NCI-H1105 (cell line): Measurements from ENCODE around the gene MRPL36.
"Not testable (repeated sequence)": the region's sequence is repeated elsewhere in the genome, so short reads cannot be mapped to it uniquely, and the experiment has no call there.

Experiments used
- DNase-seq: peaks from one replicate; lab custom pipeline; 2025; lab: John Stamatoyannopoulos, UW

The MRPL36 gene

GRCh38 chr5:1799602-1800471 is at the start of gene MRPL36:
MRPL36 (minus strand) TSS chr5:1799837; CDS start chr5:1798935, 902 bp downstream.
- peak; percentile 88 for DNase-seq

DNA sequence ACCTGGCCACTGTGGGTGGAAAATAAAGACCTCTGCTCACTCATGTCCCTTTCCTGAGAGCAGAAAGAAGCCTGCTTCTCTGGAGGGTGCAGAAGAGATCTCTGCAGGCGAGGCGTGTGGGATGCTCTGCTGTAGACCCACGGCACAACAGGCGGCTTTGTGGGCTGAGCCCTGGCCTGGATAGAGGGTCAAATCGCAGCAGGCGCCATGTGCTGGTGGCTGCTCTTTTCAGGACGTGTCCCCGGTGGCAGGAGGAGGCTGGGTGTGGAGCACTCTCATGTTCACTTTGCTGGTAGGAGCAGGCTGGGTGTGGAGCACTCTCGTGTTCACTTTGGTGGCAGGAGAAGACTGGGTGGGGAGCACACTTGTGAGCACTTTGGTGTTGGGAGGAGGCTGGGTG is 48.0 kb upstream of the MRPL36 start:
- DNase-seq: no peak

DNA sequence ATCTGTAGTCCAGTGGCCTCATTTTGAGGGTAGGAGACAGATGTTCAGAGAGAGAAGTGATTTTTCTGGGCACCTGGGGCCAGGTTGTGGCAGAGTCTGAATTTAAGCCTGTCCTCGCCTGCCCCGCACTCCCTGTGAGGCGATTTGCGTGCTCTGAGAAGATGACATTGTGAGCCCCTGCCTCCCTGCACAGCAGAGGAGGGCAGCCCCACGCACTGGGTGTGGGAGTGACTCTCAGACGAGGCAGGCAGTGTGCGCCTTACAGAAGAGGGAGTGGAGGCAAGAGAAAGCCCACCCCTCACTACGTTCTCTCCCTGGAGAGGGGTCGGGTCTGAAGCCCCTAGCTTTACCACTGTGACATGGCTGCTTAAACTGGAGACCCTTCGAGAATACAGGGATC is 47.4 kb upstream of the MRPL36 start:
- no peak for DNase-seq

DNA sequence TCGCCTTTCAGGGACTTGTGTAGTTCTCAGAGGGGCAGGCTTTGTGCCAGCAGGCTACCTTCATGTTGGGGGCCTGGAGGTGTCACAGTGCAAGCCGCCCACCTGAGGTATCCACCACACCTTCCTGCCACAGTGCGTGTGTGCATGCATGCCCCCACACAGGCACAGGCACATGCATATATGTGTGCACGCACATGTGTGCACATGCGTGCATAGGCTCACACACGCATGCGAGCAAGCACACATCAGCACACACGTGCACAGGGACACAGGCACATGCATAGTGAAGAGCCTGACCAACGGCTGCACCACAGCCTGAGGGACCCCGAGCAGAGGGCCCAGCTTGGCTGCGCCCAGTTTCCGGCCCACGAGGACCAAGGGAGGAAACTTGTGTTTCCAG is 46.9 kb upstream of the MRPL36 start:
- no peak for DNase-seq

GRCh38 chr5:1845696-1846095 is 46.1 kb upstream of the MRPL36 start:
- DNase-seq: no peak

- no peak for DNase-seq
Measured at GRCh38 chr5:1844708-1845436, 45.2 kb upstream of the MRPL36 start.

- DNase-seq: not testable (repeated sequence)
Measured at GRCh38 chr5:1843761-1844160, 44.1 kb upstream of the MRPL36 start.

- DNase-seq: no peak
Measured at GRCh38 chr5:1842004-1842819, 42.6 kb upstream of the MRPL36 start.

- DNase-seq: no peak
Measured at GRCh38 chr5:1840741-1841521, 41.3 kb upstream of the MRPL36 start.

- no peak for DNase-seq
Measured at GRCh38 chr5:1840071-1840547, 40.5 kb upstream of the MRPL36 start.

DNA sequence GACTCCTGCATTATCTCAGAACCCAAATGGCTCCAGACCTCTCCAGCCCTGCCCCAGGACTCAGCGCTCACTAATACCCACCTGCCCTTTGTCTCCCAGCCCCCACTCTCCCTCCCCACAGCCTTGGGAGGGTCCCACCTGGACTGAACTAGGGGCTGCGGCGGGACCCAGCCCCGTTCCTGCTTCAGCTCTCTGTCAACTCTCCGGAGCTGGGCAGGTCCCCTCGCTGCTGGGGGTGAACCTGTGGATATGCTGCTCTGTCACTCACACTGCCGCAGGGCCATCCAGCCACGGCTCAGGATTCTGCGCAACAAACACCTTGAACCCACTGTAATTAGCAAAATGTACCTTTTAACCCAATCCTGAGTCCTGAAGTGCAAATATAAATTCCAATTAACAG is 38.4 kb upstream of the MRPL36 start:
- no peak for DNase-seq

DNA sequence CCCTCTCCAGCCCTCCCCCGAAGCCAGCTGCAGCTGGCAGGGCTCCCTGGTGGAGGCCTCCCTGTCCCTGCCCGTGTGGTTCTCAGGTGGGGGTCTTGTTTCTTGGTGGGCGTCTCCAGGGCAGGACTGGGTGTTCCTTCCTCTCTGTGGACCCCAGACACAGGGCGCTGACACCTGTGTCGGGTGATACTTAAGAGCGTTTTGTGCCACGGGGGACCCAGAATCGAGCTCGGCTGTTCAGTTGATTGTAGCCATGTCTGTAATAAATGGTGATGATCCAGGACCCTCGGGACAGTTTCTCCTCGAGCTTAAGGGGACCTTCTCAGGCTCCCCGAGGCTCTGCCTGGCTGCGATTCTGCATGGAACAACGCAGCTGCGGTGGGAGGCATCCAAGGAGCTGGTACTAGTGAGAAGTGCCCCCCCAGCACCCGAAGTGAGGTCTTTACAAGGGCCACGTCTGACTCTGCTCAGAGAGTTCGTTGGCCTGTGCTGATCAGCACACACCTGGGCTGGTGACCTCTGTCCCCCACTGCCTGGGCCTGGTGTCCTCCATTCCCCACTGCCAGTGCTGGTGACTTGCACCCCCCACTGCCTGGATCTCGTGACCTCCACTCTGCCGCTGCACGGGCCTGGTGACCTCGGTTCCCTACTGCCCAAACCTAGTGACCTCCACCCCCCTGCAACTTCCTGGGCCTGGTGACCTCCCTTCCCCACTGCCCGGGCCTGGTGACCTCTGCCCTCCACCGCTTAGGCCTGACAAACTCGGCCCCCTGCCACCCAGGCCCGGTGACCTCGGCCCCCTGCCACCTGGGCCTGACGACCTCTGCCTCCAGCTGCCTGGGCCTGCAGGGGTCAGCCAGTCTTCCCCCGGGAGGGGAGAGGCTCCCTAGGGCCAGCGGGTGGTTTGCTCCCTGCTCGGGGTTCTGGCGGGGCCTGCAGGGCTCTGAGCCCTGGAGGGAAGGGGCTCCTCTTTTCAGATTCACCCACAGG is 37.5 kb upstream of the MRPL36 start:
- no peak for DNase-seq

DNA sequence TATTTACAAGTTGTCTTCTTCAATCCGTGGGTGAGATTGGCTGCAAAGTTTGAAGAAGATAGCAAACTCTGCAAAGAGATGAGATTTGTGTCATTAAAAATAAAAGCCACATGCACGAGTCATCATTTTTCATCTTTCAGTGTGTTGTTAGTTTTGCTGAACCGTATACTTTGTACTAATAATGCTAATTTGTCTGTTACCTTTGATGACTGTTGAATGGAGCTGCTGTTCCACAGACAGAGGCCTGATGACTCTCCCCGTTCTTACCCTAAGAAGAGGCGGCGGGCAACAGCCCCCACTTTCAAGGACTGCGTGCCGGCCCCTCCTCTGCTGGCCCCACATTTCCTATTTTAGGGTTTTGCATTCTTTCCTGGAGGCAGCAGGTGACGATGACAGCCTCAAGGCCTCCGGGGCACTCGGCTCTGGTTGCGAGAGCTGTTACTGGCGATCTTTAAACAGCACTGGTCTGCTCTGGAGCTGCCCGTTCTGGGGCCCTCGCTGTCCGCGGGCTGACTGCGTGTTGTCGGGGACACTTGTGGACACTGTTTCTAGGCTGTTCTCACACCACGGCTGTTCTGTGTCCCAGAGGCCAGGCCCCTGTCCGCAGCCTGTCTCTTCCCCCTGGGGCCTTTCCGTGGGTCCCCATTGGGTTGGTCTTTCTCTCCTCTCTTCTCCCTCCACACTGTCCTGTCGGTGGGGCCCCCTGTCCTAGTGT is 36.7 kb upstream of the MRPL36 start:
- DNase-seq: no peak

DNA sequence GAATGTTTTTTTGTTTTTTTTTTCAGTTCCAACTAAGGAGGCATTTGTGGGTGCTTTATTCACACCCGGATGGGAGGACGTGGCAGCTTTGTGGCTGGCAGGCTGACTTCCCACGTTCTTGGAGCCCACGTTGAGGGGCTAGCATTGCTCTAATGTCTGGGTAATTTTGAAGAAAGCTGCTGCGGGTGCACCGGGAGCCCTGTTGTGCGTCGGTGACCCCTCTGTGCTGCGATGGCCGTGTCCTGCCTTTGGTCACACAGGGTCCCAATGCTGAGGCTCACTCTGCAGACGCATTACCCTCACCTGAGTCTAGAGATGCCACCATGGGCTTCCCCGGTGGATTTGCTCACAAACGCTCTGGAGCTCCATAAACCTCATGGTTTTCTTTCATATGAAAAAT is 35.8 kb upstream of the MRPL36 start:
- no peak for DNase-seq

- no peak for DNase-seq
Measured at GRCh38 chr5:1834721-1835429, 35.2 kb upstream of the MRPL36 start.

DNA sequence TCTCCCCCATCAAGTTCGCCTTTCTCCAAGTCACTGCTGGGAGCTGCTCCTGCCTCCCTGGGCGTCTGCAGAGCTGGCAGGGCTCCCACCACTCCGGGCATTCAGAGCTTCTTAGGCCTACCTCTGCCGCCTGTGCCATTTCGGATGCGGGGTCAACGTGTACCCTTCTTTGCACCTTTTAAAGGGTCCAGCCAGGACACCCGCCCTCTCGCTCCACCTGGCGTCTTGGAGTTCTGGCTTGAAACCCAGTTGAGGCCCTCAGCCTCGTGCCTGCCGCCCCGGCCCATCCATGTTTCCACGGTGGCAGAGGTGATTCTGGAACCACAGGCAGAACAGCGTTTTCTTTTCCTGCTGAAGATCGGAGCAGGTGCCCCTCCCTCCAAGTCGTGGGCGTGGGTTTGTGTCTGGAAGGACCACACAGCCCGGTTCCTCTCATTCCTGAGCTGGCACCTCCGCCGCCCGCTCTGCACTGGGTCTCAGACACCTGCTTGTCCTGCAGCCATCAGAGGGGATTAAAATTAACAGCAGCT is 34.5 kb upstream of the MRPL36 start:
- no peak for DNase-seq

DNA sequence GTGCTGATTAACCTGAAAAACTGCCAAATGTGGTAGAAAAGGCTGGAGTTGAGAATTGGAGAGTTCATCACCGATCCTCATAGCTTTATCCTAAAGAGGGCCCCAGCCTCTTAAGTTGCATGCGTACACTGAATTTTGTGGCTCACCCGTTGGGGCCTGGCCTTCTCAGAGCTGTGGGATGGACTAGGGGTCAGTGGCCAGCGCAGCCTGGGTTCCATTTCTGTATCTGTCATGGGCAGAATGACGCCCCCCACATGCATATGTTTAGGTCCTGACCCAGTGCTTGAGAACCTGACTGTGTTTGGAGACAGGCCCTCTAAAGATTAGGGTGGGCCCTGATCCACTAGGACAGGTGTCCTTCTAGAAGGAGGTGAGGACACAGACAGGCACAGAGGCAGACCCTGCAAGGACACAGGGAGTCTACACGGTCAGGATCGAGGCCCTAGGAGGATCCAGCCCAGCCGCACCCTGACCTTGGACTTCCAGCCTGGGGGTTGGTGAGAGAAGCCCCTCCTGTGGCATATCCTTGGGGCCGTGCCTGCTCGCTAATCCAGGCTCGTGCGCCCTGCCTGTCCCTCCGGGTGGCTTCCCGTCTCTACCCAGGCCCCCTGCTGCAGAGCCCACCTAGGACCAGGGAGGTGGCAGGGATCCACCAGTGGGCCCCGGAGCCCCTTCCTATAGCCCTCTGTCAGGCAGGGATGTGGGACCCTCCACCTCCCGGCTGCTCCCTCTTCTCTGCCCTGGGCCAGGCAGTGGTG is 33.8 kb upstream of the MRPL36 start:
- DNase-seq: no peak
